H1 (cell line): ENCODE measurements around the gene TMEM225B. TPM values are rescaled to one million over a fixed set of nuclear protein-coding genes. Genes with fewer than 3 reads are reported as not detected.

Source experiments
- CTCF ChIA-PET: fragments of 300-600 bp; sonication (Branson Sonifier 250); formaldehyde crosslinking; loops from one replicate; lab custom pipeline; 2021; ENCODE audit not compliant: partially characterized antibody; lab: Charles Lee
- POLR2A ChIA-PET: fragments of 300-600 bp; sonication (Branson Sonifier 250); formaldehyde crosslinking; loops from one replicate; lab custom pipeline; 2021; ENCODE audit warnings: inconsistent platforms; ENCODE audit not compliant: partially characterized antibody; lab: Charles Lee
- DNase-seq, 2 experiments: peaks; one replicate each; pipeline versions ENCODE4 v3.0.0 to v3.0.0-alpha.2; 2010 to 2022; ENCODE audit warnings: low spot score in 2 of 2, low read depth in 1 of 2, mixed read lengths in 1 of 2
- FAIRE-seq: peaks from 2 replicates; lab custom pipeline; 2011; peaks lifted over from hg19 to GRCh38; lab: Jason Lieb, UNC
- H2AFZ ChIP-seq: 2 replicates; pipeline ENCODE4 v1.8.1; 2012; ENCODE audit warnings: low read length, inconsistent platforms
- H2AK5ac ChIP-seq: 2 replicates; pipeline ENCODE4 v1.6.1; 2013; ENCODE audit warnings: low read depth, low read length
- H2BK120ac ChIP-seq: replicated peaks from 2 replicates; pipeline ENCODE3; 2013; ENCODE audit warnings: low read depth, low read length, inconsistent platforms
- H2BK12ac ChIP-seq: 2 replicates; pipeline ENCODE4 v1.6.1; 2013; ENCODE audit warnings: low read depth, low read length
- H2BK15ac ChIP-seq: 2 replicates; pipeline ENCODE4 v1.6.1; 2013; ENCODE audit warnings: low read length
- H2BK20ac ChIP-seq: 2 replicates; pipeline ENCODE4 v1.6.1; 2013; ENCODE audit warnings: low read length
- H2BK5ac ChIP-seq: 2 replicates; pipeline ENCODE4 v1.6.1; 2013; ENCODE audit warnings: low read depth, low read length
- H3K14ac ChIP-seq: 2 replicates; pipeline ENCODE4 v1.6.1; 2013; ENCODE audit warnings: inconsistent platforms; ENCODE audit not compliant: insufficient read length
- H3K18ac ChIP-seq: 2 replicates; pipeline ENCODE4 v1.6.1; 2013; ENCODE audit warnings: low read length; ENCODE audit errors: extremely low read depth
- H3K23ac ChIP-seq: 2 replicates; pipeline ENCODE4 v1.6.1; 2013; ENCODE audit warnings: inconsistent platforms; ENCODE audit not compliant: insufficient read length
- H3K23me2 ChIP-seq: 2 replicates; pipeline ENCODE4 v1.6.1; 2013; ENCODE audit warnings: low read depth, low read length
- H3K27ac ChIP-seq: 2 replicates; pipeline ENCODE4 v1.6.1; 2011; ENCODE audit warnings: low read depth, low read length, inconsistent platforms
- H3K27me3 ChIP-seq, 4 experiments: replicated peaks in 1 of 4; 1 replicate in 1 of 4; 2 replicates in 3 of 4; pipeline versions ENCODE4 v1.6.1 to v1.8.1; 2011 to 2013; ENCODE audit warnings: low read length in 3 of 4, mild to moderate bottlenecking in 3 of 4, inconsistent platforms in 2 of 4, mixed read lengths in 2 of 4, moderate library complexity in 1 of 4; ENCODE audit not compliant: control insufficient read depth in 3 of 4, insufficient read depth in 3 of 4; ENCODE audit errors: extremely low read depth in 1 of 4
- H3K36me3 ChIP-seq, 4 experiments: 2 replicates each; pipeline versions ENCODE4 v1.6.1 to v1.8.1; 2011 to 2013; ENCODE audit warnings: mild to moderate bottlenecking in 4 of 4, low read length in 3 of 4, moderate library complexity in 2 of 4, control low read depth in 1 of 4, inconsistent platforms in 1 of 4; ENCODE audit not compliant: insufficient read depth in 4 of 4, control insufficient read depth in 2 of 4
- H3K4ac ChIP-seq: replicated peaks from 2 replicates; pipeline ENCODE3; 2013; ENCODE audit warnings: low read length, low read depth, mixed read lengths, inconsistent platforms; ENCODE audit not compliant: insufficient read length
- H3K4me1 ChIP-seq, 4 experiments: replicated peaks in 1 of 4; 1 replicate in 1 of 4; 2 replicates in 3 of 4; pipeline versions ENCODE4 v1.6.1 to v1.8.1; 2011 to 2013; ENCODE audit warnings: low read length in 3 of 4, inconsistent platforms in 2 of 4, mixed read lengths in 1 of 4; ENCODE audit not compliant: insufficient read depth in 4 of 4, control insufficient read depth in 3 of 4
- H3K4me2 ChIP-seq, 2 experiments: 2 replicates each; pipeline versions ENCODE4 v1.6.1 to v1.8.1; 2011 to 2013; ENCODE audit warnings: low read depth in 2 of 2, low read length in 2 of 2, control low read depth in 1 of 2, inconsistent platforms in 1 of 2, mild to moderate bottlenecking in 1 of 2; ENCODE audit not compliant: insufficient read depth in 1 of 2
- H3K4me3 ChIP-seq, 4 experiments: fragments of 200-600, 300-600 bp in 1 of 4; sonication (generic), shearing (Covaris generic), sonication (Bioruptor Twin) in 1 of 4; 2 replicates each; pipeline versions ENCODE4 v1.5.1 to v1.8.1; 2011 to 2016; ENCODE audit warnings: low read length in 4 of 4, low read depth in 3 of 4, control low read depth in 2 of 4, inconsistent platforms in 2 of 4, mild to moderate bottlenecking in 2 of 4, mixed read lengths in 1 of 4, moderate library complexity in 1 of 4; ENCODE audit not compliant: insufficient read depth in 2 of 4; ENCODE audit errors: extremely low read depth in 1 of 4
- H3K56ac ChIP-seq: replicated peaks from 2 replicates; pipeline ENCODE3; 2013; ENCODE audit warnings: low read depth, mild to moderate bottlenecking, mixed read lengths, low read length, inconsistent platforms; ENCODE audit not compliant: insufficient read length
- H3K79me1 ChIP-seq: 2 replicates; pipeline ENCODE4 v1.6.1; 2013; ENCODE audit warnings: low read depth, low read length, control low read depth
- H3K79me2 ChIP-seq, 2 experiments: 2 replicates each; pipeline versions ENCODE4 v1.6.1 to v1.8.1; 2012 to 2013; ENCODE audit warnings: low read length in 2 of 2, mild to moderate bottlenecking in 2 of 2, inconsistent platforms in 1 of 2; ENCODE audit not compliant: insufficient read depth in 2 of 2, control insufficient read depth in 1 of 2
- H3K9ac ChIP-seq, 4 experiments: replicated peaks in 1 of 4; 1 replicate in 1 of 4; 2 replicates in 3 of 4; pipeline versions ENCODE4 v1.6.1 to v1.8.1; 2011 to 2013; ENCODE audit warnings: low read depth in 3 of 4, low read length in 3 of 4, control low read depth in 2 of 4, mild to moderate bottlenecking in 2 of 4, moderate library complexity in 2 of 4, inconsistent platforms in 1 of 4; ENCODE audit errors: extremely low read depth in 1 of 4
- H3K9me3 ChIP-seq, 2 experiments: 2 replicates each; pipeline versions ENCODE4 v1.6.1 to v1.8.1; 2012 to 2013; ENCODE audit warnings: mild to moderate bottlenecking in 2 of 2, moderate library complexity in 2 of 2, control low read depth in 1 of 2, inconsistent platforms in 1 of 2, low read depth in 1 of 2, low read length in 1 of 2, mixed read lengths in 1 of 2; ENCODE audit not compliant: insufficient read depth in 2 of 2
- H4K20me1 ChIP-seq, 2 experiments: replicated peaks in 1 of 2; 2 replicates each; pipeline versions ENCODE3 to v1.8.1; 2011 to 2013; ENCODE audit warnings: inconsistent platforms in 2 of 2, low read length in 2 of 2, mild to moderate bottlenecking in 1 of 2; ENCODE audit not compliant: insufficient read depth in 2 of 2, control insufficient read depth in 1 of 2
- H4K5ac ChIP-seq: 2 replicates; pipeline ENCODE4 v1.6.1; 2013; ENCODE audit warnings: low read length, low read depth, mixed read lengths, inconsistent platforms; ENCODE audit not compliant: insufficient read length
- H4K8ac ChIP-seq: 2 replicates; pipeline ENCODE4 v1.8.0; 2013; ENCODE audit warnings: mild to moderate bottlenecking, moderate library complexity, low read length, inconsistent platforms; ENCODE audit not compliant: insufficient read depth; ENCODE audit errors: extremely low read depth
- H4K91ac ChIP-seq: replicated peaks from 2 replicates; pipeline ENCODE3; 2013; ENCODE audit warnings: low read length, mixed read lengths, inconsistent platforms; ENCODE audit not compliant: insufficient read length
- CEBPB ChIP-seq: IDR thresholded peaks from 2 replicates; pipeline ENCODE4 v1.6.1; 2012; ENCODE audit warnings: low read depth, low read length
- RBBP5 ChIP-seq: IDR thresholded peaks from 2 replicates; pipeline ENCODE4 v1.7.1; 2012; ENCODE audit warnings: low read depth, mild to moderate bottlenecking, inconsistent platforms, low read length, moderate library complexity, borderline replicate concordance
- SRF ChIP-seq: IDR thresholded peaks from 2 replicates; pipeline ENCODE4 v1.6.1; 2011; ENCODE audit warnings: mild to moderate bottlenecking, low read depth, low read length, moderate library complexity
- SUZ12 ChIP-seq: fragments of 200-600 bp; sonication (generic); IDR thresholded peaks from 2 replicates; pipeline ENCODE4 v1.6.1; 2012; ENCODE audit warnings: mild to moderate bottlenecking, inconsistent platforms, low read length, moderate library complexity, mixed read lengths
- WGBS, 2 experiments: shearing (Covaris generic) in 1 of 2; methylation state at CpG; one replicate each; pipeline versions ENCODE4 v1.1.6 to v1.1.7; 2013 to 2015; ENCODE audit warnings: low lambda C conversion rate in 2 of 2, mixed read lengths in 2 of 2, inconsistent platforms in 1 of 2, low coverage in 1 of 2, missing lambda C conversion rate in 1 of 2; ENCODE audit not compliant: insufficient replicate concordance in 2 of 2, insufficient coverage in 1 of 2, insufficient read length in 1 of 2; ENCODE audit errors: extremely low coverage in 1 of 2, missing lambda C conversion rate in 1 of 2; 5-methylcytosine and 5-hydroxymethylcytosine counted together
- polyA plus RNA-seq, 7 experiments: library from polyadenylated mRNA; depleted of rRNA in 3 of 7; stranded (reverse) in 5 of 7; unstranded in 2 of 7; fragments of >200 nt in 5 of 7; fragments of 200-250 nt in 2 of 7; gene quantifications; 1 replicate in 5 of 7; 2 replicates in 1 of 7; 4 replicates in 1 of 7; pipeline versions ENCODE4 v1.2.1 to v1.2.3, GENCODE V29; 2011 to 2013; ENCODE audit warnings: missing spikeins in 2 of 7, mixed read lengths in 2 of 7
- total RNA-seq: library from RNA; stranded (reverse); fragmentation: NEBNext Ultra II Directional; extraction: Animal tissue kit (Norgen Biotek cat#: 25700); gene quantifications from 2 replicates; pipeline ENCODE4 v1.2.1, GENCODE V29; 2021
- TF ChIP-seq, protein P1 (sequence below): IDR thresholded peaks from 2 replicates; pipeline ENCODE4 v1.6.1; 2012; ENCODE audit warnings: inconsistent platforms
- TF ChIP-seq, protein P2 (sequence below): IDR thresholded peaks from 2 replicates; pipeline ENCODE4 v1.6.1; 2012; ENCODE audit warnings: low read length, inconsistent platforms

TMEM225B gene
- total and polyA plus RNA-seq, 2 of the 8 experiments (the other 6 are each of a cell fraction or from before 2014, with no cell fraction given), result 0.68 TPM; not detected in 1

DNA sequence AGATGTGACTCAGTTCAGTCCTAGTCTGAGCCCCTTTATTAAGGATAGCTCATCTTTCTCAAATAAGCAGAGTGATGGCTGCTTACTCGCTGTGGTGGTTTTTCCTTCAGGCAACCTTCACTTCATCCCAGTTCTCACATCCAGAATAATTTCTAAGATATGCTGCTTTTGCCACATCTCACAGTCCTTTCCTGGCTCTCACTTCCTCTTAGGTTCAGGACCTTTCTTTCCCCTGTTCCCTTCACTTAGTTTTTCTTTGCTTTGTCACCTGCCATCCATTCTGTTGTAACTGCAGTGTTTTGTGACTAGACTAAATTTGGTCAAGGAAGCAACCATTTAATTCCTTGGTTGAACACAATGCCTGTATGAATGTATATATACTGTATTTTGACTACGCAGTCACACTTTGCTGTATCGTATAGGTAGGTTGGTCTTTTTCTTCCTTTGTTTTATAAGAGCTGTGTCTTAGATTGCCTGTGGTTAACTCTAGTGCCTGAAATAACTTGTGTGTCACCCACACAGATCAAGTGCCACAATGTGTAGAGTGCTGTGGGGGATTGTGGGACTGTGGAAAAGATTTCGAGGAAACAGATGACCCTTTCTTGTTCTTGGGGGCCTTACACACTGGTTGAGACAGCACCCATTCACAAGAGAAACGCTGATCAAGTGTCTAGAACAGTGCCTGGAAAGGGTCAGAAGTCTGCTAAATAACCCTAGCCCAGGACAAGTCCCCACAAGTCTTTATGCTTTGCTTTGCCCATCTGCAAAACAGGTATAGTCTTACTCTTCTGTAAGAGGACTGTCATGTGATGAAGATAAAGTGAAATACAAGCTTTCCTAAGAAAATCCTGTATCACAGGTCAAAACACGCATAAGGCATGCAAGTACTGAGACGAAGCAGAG lies 37.0 kb upstream of the TMEM225B start:
- H2BK120ac ChIP-seq, result no peak overlapping the region
- H3K23me2 ChIP-seq, result peaks cover 3% of the 10 kb centered on the region
- no peak for DNase-seq
- no peak overlapping the region for H3K18ac ChIP-seq
- H3K9me3 ChIP-seq, result no peaks in the 10 kb centered on the region
- TF ChIP-seq CEBPB, result no peak
- TF ChIP-seq, protein P1, sequence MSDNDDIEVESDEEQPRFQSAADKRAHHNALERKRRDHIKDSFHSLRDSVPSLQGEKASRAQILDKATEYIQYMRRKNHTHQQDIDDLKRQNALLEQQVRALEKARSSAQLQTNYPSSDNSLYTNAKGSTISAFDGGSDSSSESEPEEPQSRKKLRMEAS, result no peak
- TF ChIP-seq, protein P2, sequence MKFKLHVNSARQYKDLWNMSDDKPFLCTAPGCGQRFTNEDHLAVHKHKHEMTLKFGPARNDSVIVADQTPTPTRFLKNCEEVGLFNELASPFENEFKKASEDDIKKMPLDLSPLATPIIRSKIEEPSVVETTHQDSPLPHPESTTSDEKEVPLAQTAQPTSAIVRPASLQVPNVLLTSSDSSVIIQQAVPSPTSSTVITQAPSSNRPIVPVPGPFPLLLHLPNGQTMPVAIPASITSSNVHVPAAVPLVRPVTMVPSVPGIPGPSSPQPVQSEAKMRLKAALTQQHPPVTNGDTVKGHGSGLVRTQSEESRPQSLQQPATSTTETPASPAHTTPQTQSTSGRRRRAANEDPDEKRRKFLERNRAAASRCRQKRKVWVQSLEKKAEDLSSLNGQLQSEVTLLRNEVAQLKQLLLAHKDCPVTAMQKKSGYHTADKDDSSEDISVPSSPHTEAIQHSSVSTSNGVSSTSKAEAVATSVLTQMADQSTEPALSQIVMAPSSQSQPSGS, result no peak
- TF ChIP-seq SRF, result no peak
- TF ChIP-seq SUZ12, result no peak
- no peak for TF ChIP-seq RBBP5
- WGBS, 2 experiments, result 89% methylated on average over 7 of the region's 7 CpGs; no CpG with 5 or more reads in 1 of the 2 experiments
- no peak overlapping the region for H2BK15ac ChIP-seq
- no peak overlapping the region for H2AK5ac ChIP-seq
- peaks cover 0 to 7% (median 0%) of the 10 kb centered on the region in 4 experiments; a peak in 5 of 7 replicates for H3K4me1 ChIP-seq
- H3K4ac ChIP-seq, result no peak overlapping the region
- FAIRE-seq, result no peak
- H3K56ac ChIP-seq, result no peak overlapping the region
- no peak overlapping the region for H2BK5ac ChIP-seq
- peaks cover 5 to 38% of the 10 kb centered on the region in 2 experiments for H3K79me2 ChIP-seq
- H2BK20ac ChIP-seq, result no peak overlapping the region
- H2BK12ac ChIP-seq, result no peak overlapping the region
- peaks cover 0 to 12% of the 10 kb centered on the region in 2 experiments for H4K20me1 ChIP-seq
- H3K4me2 ChIP-seq, result no peak overlapping the region
- H3K79me1 ChIP-seq, result peaks cover 7% of the 10 kb centered on the region
- no peak overlapping the region for H3K27ac ChIP-seq
- H4K8ac ChIP-seq, result no peak overlapping the region
- no peak overlapping the region for H4K5ac ChIP-seq
- H4K91ac ChIP-seq, result no peak overlapping the region
- peaks cover 18 to 56% (median 37%) of the 10 kb centered on the region in 4 experiments for H3K36me3 ChIP-seq
- no peak overlapping the region for H3K14ac ChIP-seq
- POLR2A ChIA-PET, result no interaction called here
- H3K9ac ChIP-seq, result peak overlapping the region in 1 of 4 experiments; percentile 40; a peak in 1 of 7 replicates
- no peaks in the 10 kb centered on the region for H3K27me3 ChIP-seq
- CTCF ChIA-PET, result interaction anchor here (0.8 to 2.5 kb wide), 3 partner anchors 38 to 55 kb away, joined by 3 to 10 read pairs (median 3); no protein-coding TSS in a partner anchor
- no peak overlapping the region for H3K4me3 ChIP-seq
- H3K23ac ChIP-seq, result no peak overlapping the region
- no peak overlapping the region for H2AFZ ChIP-seq
